ENCODE measurements around the gene ZFYVE27.

Gene ZFYVE27

GRCh38 chr10:97771055-97771891, 34.3 kb downstream of the ZFYVE27 start:
- no peak for DNase-seq

- no peak for DNase-seq
Observed at GRCh38 chr10:97771913-97772823, 35.2 kb downstream of the ZFYVE27 start, which contains the start of gene SFRP5. TSS of gene SFRP5 (minus strand) at chr10:97771999. CDS start at chr10:97771833, 166 bp downstream.

DNA sequence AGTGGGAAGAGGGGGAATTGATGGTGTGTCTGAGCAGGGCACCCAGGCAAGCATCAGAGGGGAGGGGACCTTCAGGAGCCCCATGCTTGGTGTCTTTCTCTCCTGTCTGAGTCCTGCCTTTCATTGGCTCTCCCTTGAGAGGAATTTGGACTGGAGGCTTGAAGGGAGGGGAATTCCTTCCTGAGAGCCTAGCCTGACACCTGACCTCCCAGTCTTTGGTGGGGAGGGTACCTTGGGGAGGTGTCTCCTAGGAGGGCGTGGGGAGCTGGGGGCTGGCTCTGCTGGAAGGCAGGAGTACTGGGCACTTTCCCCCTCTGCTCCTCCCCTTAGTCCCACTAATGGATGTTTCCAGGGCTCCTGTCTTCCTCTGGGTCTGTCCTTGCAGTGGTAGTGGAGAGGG, 36.2 kb downstream of the ZFYVE27 start:
- DNase-seq: no peak

- DNase-seq: no peak
Observed at GRCh38 chr10:97774811-97775294, 37.9 kb downstream of the ZFYVE27 start.

- no peak for DNase-seq
Observed at GRCh38 chr10:97777143-97777542, 40.2 kb downstream of the ZFYVE27 start.

- no peak for DNase-seq
Observed at GRCh38 chr10:97778452-97779302, 41.7 kb downstream of the ZFYVE27 start.

- DNase-seq: no peak
Observed at GRCh38 chr10:97779492-97779891, 42.6 kb downstream of the ZFYVE27 start.

- DNase-seq: no peak
Observed at GRCh38 chr10:97779975-97780374, 43.0 kb downstream of the ZFYVE27 start.

DNA sequence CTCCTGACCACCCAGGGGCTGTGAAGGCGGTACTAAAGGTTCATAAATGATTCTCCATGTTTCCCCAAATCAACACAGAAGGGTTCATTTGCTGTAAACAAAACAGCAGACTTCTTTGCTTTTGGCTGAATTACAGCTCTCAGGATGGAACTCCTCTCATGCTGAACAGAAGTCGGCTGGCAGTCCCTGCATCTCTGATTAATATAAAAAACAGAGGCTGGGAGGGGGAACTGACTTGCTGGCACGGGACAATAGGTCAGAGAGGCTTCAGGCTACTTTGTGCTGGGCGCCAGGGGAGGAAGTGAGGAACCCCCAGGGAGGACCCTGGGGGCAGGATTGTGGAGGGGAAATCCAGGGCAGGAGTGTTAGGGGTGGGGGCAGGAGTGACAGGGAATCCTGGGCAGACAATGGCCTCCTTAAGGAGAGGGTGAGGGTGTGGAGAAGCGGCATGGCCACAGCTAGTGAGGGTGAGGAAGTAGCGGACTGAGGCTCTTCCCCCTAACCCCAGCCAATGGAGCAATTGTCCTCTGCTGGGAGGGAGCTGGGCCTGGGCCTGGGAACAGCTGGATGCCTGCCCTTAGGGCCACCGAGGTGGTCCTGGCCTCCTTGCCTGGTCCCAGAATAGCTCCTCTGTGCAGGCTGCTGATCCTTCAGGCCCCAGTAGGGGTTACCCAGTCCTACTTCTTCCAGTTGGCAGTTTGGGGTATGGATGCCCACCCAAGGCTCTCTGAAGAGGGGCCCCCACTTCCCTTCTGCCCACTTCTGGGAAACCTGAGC, 44.1 kb downstream of the ZFYVE27 start:
- no peak for DNase-seq

GRCh38 chr10:97781618-97782331, 44.8 kb downstream of the ZFYVE27 start:
- peak; percentile 31 for DNase-seq

- no peak for DNase-seq
Observed at GRCh38 chr10:97782455-97783228, 45.7 kb downstream of the ZFYVE27 start.

DNA sequence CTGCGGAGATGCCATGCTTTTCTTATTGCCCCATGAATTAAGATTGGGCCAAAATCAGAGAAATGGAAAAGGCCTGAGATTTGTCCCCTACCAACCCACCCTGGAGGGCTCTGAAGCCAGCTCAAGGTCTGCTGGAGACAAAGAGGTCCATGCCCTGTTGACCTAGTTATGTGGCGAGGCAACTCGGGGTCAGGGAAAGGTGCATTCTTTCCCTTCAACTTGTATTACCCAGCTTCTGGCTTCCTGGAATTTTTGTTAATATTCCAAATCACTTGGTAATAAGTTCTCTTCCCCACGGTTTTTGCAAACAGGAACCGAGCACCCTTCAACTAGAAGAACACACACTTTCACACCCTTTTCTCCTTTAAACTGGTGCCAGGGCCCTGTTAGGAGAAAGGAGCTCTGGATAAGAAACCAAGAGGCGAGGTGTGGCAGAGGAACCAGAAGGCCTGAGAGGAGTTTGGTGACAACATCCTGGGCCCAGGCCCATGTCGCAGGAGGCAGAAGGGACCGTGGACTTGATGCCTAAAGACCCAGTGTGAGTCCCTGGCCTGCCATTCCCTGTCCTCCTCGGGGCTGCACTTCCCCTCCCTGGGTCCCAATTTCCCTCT, 47.4 kb downstream of the ZFYVE27 start:
- no peak for DNase-seq

DNA sequence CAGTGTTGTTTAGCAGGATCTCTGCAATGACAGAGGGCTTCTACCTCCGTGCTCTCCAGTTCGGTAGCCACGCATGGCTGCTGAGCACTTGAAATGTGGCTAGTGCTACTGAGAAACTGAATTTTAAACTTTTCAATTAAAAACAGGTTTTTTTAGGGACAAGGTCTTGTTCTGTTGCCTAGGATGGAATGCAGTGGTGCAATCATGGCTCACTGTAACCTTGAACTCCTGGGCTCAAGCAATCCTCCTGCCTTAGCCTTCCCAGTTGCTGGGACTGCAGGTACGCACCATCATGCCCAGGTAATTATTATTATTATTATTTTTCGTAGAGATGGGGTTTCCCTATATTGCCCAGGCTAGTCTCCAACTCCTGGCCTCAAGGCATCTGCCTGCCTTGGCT, 48.3 kb downstream of the ZFYVE27 start:
- DNase-seq: no peak

DNA sequence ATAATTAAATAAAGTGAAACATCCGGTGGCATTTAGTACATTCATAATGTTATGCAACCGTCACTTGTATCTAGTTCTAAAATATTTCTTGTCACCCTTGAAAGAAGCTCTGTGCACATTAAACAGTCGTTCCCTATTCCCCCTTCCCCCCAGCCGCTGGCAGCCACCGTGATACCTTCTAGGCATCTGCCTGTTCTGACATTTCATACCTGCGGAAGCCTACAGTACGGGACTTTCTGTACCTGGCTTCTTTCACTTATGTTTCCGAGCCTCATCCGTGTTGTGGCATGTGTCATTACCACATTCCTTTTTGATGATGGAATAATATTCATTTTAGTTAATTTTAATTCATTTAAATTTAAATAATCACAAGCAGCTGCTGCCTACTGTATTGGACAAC, 48.8 kb downstream of the ZFYVE27 start:
- DNase-seq: no peak

GRCh38 chr10:97788552-97789442, 51.9 kb downstream of the ZFYVE27 start:
- DNase-seq: no peak

- DNase-seq: no peak
Observed at GRCh38 chr10:97789770-97790397, 53.0 kb downstream of the ZFYVE27 start.

DNA sequence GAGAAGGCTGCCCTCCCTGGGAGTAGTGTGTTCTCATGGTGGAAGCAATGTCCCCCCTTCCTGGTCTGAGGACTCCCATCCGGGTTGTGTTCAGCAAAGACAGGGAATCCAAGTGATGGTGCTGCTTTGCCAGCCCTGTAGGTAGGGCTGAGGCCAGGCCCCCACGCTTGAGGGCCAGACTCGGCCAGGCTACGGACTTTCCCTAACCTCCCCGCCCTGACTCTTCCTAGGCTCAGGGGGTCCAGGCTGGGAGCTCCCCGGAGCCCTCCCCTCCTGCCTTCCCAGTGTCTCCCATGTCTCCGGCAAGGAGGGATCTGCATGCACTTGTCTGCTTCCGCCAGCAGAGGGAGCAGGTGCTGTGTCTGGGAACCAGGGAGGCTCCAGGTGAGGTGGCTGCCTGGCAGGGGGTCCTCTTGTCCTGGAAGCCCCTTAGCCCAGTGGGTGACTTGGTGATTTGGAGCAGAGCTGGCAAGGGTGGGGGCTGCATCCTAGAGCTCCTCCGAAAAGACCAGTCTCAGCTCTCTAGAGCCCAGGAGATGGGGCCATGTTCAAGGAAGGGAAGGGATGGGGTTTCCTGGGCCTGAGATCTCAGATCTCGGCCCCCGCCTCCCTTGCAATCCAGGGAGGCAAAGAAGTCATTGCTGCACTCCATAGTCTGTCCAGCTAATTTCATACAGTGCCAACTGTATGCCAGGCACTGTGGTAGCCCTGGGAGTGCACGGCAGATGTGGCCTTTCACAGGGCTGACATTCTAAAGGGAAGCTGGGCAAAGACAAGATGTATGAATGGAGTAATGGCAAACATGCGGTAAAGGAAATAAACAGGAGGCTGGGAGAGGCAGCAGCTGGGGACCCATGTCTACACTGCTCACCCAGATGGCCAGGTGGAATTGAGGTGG, 55.1 kb downstream of the ZFYVE27 start:
- peak; percentile 76 for DNase-seq

All from CD4-positive, alpha-beta T cell treated with Interleukin-10 for 1 hour (primary cell).